Adrenal gland (tissue), 12 donors: Measurements from ENCODE around the gene ATP6V1F. TPM values are rescaled to one million over a fixed set of nuclear protein-coding genes. Genes with fewer than 3 reads are reported as not detected.

Experiments
- DNase-seq, 7 donors: peaks; one replicate each; pipeline ENCODE4 v3.0.0-alpha.2; 2019 to 2020
- H3K27ac ChIP-seq, 5 donors: fragments of 200-600 bp; sonication (generic) in 4 of 5; 1 replicate in 3 of 5; 2 replicates in 2 of 5; pipeline versions ENCODE4 v1.5.1 to v1.8.0; 2016 to 2020; ENCODE audit warnings: mild to moderate bottlenecking in 1 of 5
- H3K27me3 ChIP-seq: fragments of 200-600 bp; 2 replicates; pipeline ENCODE4 v1.8.0; 2021
- H3K36me3 ChIP-seq, 2 donors: fragments of 200-600 bp; replicated peaks in 1 of 2; 1 replicate in 1 of 2; 2 replicates in 1 of 2; pipeline versions ENCODE4 v1.5.1 to v1.8.0; 2018 to 2022
- H3K4me1 ChIP-seq, 2 donors: fragments of 200-600 bp; replicated peaks in 1 of 2; 1 replicate in 1 of 2; 2 replicates in 1 of 2; pipeline versions ENCODE4 v1.5.1 to v1.8.0; 2018 to 2021
- H3K4me3 ChIP-seq, 4 donors: fragments of 200-600 bp; sonication (generic) in 3 of 4; one replicate each; pipeline ENCODE4 v1.5.1; 2016 to 2018
- H3K9me3 ChIP-seq, 3 donors: fragments of 200-600 bp; sonication (generic) in 1 of 3; replicated peaks in 1 of 3; 1 replicate in 2 of 3; 2 replicates in 1 of 3; pipeline versions ENCODE4 v1.5.1 to v1.8.0; 2016 to 2021
- CTCF ChIP-seq, 6 experiments: fragments of 450-650 bp in 4 of 6; fragments of 200-600 bp in 2 of 6; sonication (generic) in 1 of 6; IDR thresholded peaks; 1 replicate in 5 of 6; 2 replicates in 1 of 6; pipeline versions ENCODE4 v1.5.1 to v1.8.0; 2016 to 2021; ENCODE audit warnings: antibody characterized with exemption in 6 of 6, mild to moderate bottlenecking in 2 of 6, moderate library complexity in 1 of 6
- POLR2A ChIP-seq, 2 donors: fragments of 450-650 bp; IDR thresholded peaks; one replicate each; pipeline ENCODE4 v1.6.1; 2017; ENCODE audit warnings: antibody characterized with exemption in 2 of 2, mild to moderate bottlenecking in 2 of 2, moderate library complexity in 1 of 2
- WGBS, 4 donors: extraction: QIAGEN DNeasy Blood & Tissue Kit in 2 of 4; methylation state at CpG; one replicate each; pipeline versions ENCODE4 v1.1.5 to v1.1.7; 2013 to 2017; 5-methylcytosine and 5-hydroxymethylcytosine counted together
- intact Hi-C, 2 donors: fragments of 100-400 bp; cut with DNase I; formaldehyde crosslinking; loops; one replicate each; pipeline versions ENCODE4 v1.14.1 to v1.15.0; 2022 to 2023
- polyA plus RNA-seq, 3 donors: library from polyadenylated mRNA; stranded (reverse); fragments of 200-250 nt in 2 of 3; fragments of 350-450 nt in 1 of 3; fragmentation: Illumina TruSeq in 1 of 3; extraction: RNeasy Lipid Tissue Mini Kit (QIAGEN cat#74804) in 1 of 3; gene quantifications; one replicate each; pipeline ENCODE4 v1.2.3, GENCODE V29; 2013 to 2014
- total RNA-seq, 9 donors: library from RNA; depleted of rRNA in 4 of 9; stranded (reverse); fragments of >200 nt in 4 of 9; fragments of 120-200 nt in 1 of 9; fragmentation: NEBNext Ultra II Directional in 1 of 9; extraction: Animal tissue kit (Norgen Biotek cat#: 25700) in 1 of 9; gene quantifications; one replicate each; pipeline versions ENCODE4 v1.1.0 to v1.2.4, GENCODE V29; 2013 to 2023
- donor health status: healthy with polysubstance abuse.
- donor health status: Bipolar disorder and iron deficiency.
- donor health status: DM: yes; HTN: yes; CAD: no.
- donor health status: DM: no; HTN: no; CAD: no.
- donor health status: DM: no; HTN: no; CAD: no.
- donor health status: DM: yes; HTN: yes; CAD: no.

Gene ATP6V1F
- total and polyA plus RNA-seq, 12 donors = 94.6 to 334 (median 183) TPM

DNA sequence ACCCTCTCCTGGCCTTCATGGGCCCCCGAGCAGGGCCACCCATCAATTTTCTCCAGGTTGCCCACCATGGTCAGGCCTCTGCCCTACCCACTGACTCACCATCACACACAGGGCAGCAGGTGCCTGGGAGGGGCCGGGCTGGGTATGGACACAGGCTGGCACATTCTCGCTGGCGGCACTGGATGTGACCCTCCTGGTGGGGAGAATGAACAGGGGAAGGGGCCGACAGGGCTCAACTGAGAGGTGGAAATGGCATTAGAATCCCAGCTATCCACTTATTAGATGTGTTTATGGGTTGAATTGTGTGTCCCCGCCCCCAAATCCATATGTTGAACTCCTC is 31.4 kb downstream of the ATP6V1F start:
- no peak overlapping the region for H3K27ac ChIP-seq
- peaks cover 0 to 2% (median 0%) of the 10 kb centered on the region in 3 donors for H3K9me3 ChIP-seq
- no peak for DNase-seq
- WGBS, 4 donors = 89 to 95% (median 93%) methylated on average over 4 to 6 of the region's 6 CpGs
- H3K36me3 ChIP-seq = no peaks in the 10 kb centered on the region
- intact Hi-C loops = no loop called here
- no peak overlapping the region for H3K4me3 ChIP-seq
- TF ChIP-seq CTCF (IDR thresholded peaks at IDR 0.05) (no peak), POLR2A (IDR thresholded peaks at IDR 0.05) (no peak)
- peaks cover 12% of the 10 kb centered on the region for H3K27me3 ChIP-seq
- H3K4me1 ChIP-seq = no peaks in the 10 kb centered on the region

GRCh38 chr7:128895320-128895719 is 32.7 kb downstream of the ATP6V1F start:
- no peak overlapping the region for H3K4me3 ChIP-seq
- peaks cover 12% of the 10 kb centered on the region for H3K27me3 ChIP-seq
- intact Hi-C loops = no loop called here
- TF ChIP-seq POLR2A (IDR thresholded peaks at IDR 0.05) (no peak), CTCF (IDR thresholded peaks at IDR 0.05) (no peak)
- 69 to 93% (median 75%) methylated on average over 3 of the region's 3 CpGs for whole genome bisulfite sequencing, 4 donors
- no peak overlapping the region for H3K27ac ChIP-seq
- peaks cover 0 to 14% (median 0%) of the 10 kb centered on the region in 3 donors for H3K9me3 ChIP-seq
- H3K4me1 ChIP-seq = no peaks in the 10 kb centered on the region
- no peaks in the 10 kb centered on the region for H3K36me3 ChIP-seq
- no peak for DNase-seq

DNA sequence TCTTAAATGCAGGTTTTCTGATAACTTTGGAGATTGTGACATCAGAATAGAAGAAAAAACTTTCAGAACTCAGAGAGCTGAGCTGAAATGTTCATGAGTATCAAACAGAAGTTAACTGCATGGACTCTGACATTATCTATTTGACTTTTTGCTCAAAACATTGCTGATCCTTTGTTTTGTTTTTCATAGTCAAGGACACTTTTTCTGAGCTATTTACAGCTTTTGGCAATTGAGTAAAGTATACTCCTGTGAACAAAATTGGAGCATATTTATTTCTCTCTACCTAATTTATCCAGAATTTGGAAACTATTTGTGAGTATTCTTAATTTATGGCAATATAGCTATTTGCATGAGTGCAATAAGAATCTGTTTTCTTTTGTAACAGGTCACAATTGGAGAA is 36.7 kb downstream of the ATP6V1F start:
- TF ChIP-seq POLR2A (IDR thresholded peaks at IDR 0.05) = no peak
- TF ChIP-seq CTCF (IDR thresholded peaks at IDR 0.05) = no peak

GRCh38 chr7:128900237-128900636 is 37.6 kb downstream of the ATP6V1F start:
- 42 to 59% (median 56%) methylated on average over 1 of the region's 1 CpG for WGBS, 4 donors
- intact Hi-C loops = no loop called here
- no peaks in the 10 kb centered on the region for H3K27me3 ChIP-seq
- no peaks in the 10 kb centered on the region for H3K36me3 ChIP-seq
- DNase-seq = no peak
- H3K4me1 ChIP-seq = no peaks in the 10 kb centered on the region
- no peak overlapping the region for H3K27ac ChIP-seq
- H3K4me3 ChIP-seq = no peak overlapping the region
- H3K9me3 ChIP-seq = peaks cover 0 to 14% (median 0%) of the 10 kb centered on the region in 3 donors
- TF ChIP-seq POLR2A (IDR thresholded peaks at IDR 0.05) = no peak
- TF ChIP-seq CTCF (IDR thresholded peaks at IDR 0.05) = no peak

More for the DNA sequence above, 36.7 kb downstream of the ATP6V1F start:
- Histone ChIP-seq H3K27me3 (no peaks in the 10 kb centered on the region), H3K27ac (no peak overlapping the region), H3K4me3 (no peak overlapping the region), H3K4me1 (no peaks in the 10 kb centered on the region), H3K9me3 (peaks cover 0 to 14% (median 0%) of the 10 kb centered on the region in 3 donors), H3K36me3 (no peaks in the 10 kb centered on the region)
- DNase-seq = no peak
- intact Hi-C loops = no loop called here
